ES-I3 (cell line): Measurements from ENCODE around the gene HACE1.
"Not testable (repeated sequence)": the region's sequence is repeated elsewhere in the genome, so short reads cannot be mapped to it uniquely, and the experiment has no call there.

Experiments
- H3K36me3 ChIP-seq: 2 replicates; pipeline ENCODE4 v1.6.1; 2013; ENCODE audit warnings: mild to moderate bottlenecking, low read length, control low read depth, moderate library complexity; ENCODE audit not compliant: insufficient read depth
- H3K4me1 ChIP-seq: 2 replicates; pipeline ENCODE4 v1.6.1; 2013; ENCODE audit warnings: mild to moderate bottlenecking, control low read depth, low read length; ENCODE audit not compliant: insufficient read depth
- H3K9ac ChIP-seq: 2 replicates; pipeline ENCODE4 v1.6.1; 2013; ENCODE audit warnings: low read depth, mild to moderate bottlenecking, low read length, moderate library complexity
- H3K9me3 ChIP-seq: 2 replicates; pipeline ENCODE4 v1.6.1; 2013; ENCODE audit warnings: mild to moderate bottlenecking, low read length, moderate library complexity; ENCODE audit not compliant: control insufficient read depth, insufficient read depth

HACE1 gene, protein sequence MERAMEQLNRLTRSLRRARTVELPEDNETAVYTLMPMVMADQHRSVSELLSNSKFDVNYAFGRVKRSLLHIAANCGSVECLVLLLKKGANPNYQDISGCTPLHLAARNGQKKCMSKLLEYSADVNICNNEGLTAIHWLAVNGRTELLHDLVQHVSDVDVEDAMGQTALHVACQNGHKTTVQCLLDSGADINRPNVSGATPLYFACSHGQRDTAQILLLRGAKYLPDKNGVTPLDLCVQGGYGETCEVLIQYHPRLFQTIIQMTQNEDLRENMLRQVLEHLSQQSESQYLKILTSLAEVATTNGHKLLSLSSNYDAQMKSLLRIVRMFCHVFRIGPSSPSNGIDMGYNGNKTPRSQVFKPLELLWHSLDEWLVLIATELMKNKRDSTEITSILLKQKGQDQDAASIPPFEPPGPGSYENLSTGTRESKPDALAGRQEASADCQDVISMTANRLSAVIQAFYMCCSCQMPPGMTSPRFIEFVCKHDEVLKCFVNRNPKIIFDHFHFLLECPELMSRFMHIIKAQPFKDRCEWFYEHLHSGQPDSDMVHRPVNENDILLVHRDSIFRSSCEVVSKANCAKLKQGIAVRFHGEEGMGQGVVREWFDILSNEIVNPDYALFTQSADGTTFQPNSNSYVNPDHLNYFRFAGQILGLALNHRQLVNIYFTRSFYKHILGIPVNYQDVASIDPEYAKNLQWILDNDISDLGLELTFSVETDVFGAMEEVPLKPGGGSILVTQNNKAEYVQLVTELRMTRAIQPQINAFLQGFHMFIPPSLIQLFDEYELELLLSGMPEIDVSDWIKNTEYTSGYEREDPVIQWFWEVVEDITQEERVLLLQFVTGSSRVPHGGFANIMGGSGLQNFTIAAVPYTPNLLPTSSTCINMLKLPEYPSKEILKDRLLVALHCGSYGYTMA

DNA sequence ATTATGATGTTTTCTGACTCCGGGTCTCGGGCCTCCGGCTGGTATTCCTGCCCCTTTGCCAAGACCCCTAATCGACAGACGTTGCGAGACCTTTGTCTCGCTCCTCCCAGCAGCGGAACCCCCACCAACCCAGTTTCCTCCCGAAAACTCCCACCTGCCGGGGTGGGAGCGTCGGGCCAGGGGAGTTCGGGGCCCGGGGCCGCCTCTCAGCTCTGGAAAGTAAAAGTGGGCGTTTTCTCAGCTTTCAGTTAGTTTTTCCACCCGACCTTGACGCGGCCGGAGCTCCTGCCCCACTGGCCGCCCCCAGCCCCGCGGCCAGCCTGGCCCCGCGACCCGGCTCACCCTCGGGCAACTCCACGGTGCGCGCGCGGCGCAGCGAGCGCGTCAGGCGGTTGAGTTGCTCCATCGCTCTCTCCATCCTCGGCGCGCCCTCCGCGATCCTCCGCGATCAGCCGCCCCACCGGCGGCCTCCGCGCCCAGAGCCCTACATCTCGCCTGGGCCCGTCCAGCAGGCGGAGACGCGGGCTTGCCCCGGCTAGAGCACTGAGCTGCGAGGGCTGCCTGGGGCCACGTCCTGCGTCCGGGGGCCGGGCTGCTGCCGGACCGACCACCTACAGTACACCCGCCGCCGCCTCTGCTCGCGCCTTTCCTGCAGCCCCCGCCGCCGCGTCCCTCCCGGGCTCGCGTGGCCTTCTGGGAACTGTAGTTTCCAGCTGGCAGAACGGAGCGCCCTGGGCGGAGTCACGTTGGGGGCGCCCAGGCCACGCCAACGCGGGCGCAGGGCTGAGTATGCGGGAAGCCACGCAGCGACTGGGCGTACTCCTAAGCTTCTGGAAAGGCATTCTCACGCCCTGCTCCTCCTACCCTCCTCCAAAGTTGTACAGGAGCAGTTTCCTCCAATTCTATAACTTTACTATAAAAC lies at the start of gene HACE1:
HACE1 (minus strand) TSS at position 695 of the 922 bp plus-strand sequence; CDS start at position 418, 277 bp downstream.
- Histone ChIP-seq H3K9ac (peak within 1 kb of the TSS; percentile 90), H3K36me3 (no peaks in the 10 kb centered on the region), H3K4me1 (no peaks in the 10 kb centered on the region), H3K9me3 (no peaks in the 10 kb centered on the region)

DNA sequence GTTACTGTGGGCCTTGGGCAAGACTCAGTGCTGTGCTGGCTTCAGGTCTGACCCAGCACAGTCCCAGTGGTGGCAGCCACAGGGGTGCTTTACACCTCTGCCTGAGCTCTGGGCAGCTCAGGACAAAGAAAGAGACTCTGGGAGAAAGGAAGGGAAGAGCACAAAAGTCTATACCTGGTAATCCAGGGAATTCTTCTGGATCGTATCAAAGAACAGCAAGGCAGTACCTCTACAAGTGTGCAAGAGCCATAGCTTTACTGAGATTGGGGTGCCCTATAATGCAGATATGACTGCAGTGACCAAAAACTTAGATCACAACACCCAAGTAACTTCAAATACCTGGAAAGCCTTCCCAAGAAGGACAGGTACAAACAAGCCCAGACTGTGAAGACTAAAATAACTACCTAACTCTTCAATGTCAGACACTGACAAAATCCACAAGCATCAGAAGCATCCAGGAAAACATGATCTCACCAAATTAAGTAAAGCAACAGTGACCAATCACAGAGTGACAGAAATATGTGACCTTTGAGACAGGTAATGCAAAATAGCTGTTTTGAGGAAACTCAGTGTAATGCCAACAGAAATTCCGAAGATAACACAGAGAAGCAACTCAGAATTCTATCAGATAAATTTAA lies 49.3 kb upstream of the HACE1 start:
- peaks cover 5% of the 10 kb centered on the region for H3K4me1 ChIP-seq
- H3K9me3 ChIP-seq = no peaks in the 10 kb centered on the region
- H3K9ac ChIP-seq = no peak overlapping the region
- no peaks in the 10 kb centered on the region for H3K36me3 ChIP-seq

DNA sequence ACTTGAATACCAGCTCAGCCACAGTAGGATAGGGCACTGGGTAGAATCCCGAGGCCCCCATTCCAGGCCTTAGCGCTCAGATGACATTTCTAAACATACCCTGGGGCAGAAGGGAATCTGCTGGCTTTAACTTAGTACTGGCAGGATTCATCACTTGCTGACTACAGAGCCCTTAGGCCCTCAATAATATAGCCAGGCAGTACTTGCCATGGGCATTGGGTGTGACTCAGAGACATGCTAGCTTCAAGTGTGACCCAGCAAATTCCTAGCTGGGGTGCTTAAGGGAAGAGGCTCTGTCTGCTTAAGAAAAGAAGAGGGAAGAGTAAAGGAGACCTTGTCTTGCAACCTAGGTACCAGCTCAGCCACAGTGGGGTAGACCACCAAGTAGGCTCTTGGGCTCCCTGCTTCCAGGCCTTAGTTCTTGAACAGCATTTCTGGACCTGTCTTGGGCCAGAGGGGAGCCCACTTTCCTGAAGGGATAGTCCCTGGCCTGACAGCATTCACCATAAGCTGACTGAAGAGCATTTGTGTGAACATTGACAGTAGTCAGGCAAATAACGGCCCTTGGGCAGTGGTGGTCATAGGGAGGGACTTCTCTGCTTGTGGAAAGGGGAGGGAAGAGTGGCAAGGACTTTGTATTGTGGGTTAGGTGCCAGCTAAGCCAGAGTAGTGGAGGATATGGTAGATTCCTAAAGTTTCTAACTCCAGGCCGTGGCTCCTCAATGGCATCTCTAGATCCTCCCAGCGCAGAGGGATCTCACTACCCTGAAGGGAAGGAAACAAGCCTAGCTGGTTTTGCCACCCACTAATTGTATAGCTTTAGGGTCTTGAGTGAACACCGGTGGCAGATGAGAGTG lies 48.5 kb upstream of the HACE1 start:
- no peak overlapping the region for H3K9ac ChIP-seq
- no peaks in the 10 kb centered on the region for H3K9me3 ChIP-seq
- H3K4me1 ChIP-seq = peaks cover 5% of the 10 kb centered on the region
- no peaks in the 10 kb centered on the region for H3K36me3 ChIP-seq

DNA sequence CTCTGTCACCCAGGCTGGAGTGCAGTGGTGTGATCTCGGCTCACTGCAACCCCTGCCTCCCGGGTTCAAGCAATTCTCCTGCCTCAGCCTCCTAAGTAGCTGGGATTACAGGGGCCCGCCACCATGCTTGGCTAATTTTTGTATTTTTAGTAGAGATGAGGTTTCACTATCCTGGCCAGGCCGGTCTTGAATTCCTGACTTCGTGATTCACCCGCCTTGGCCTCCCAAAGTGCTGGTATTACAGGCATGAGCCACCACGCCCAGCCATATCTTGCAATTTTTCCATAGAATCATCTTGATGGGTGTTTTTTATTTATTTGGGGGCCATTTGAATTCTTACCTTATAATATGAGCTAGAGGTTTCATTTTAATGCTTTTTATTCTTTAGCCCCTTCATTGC lies 39.2 kb upstream of the HACE1 start:
- not testable (repeated sequence) for H3K9me3 ChIP-seq

DNA sequence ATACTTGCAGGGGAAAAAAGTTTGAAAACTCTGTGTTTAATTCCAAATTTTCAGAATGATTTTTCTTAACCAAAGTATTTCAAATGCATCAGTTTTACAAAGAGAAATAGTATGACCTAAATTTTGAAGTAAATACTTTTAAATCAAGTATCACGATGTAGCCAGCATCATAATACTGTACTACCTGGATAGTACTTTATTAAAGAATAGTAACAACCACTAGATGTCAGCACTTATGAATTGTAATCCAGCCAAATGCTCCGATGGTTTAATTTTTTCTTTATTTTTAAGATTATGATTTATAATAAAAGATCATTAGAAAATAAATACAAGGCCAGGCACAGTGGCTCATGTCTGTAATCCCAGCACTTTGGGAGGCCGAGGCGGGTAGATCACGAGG lies 37.2 kb upstream of the HACE1 start:
- Histone ChIP-seq H3K9ac (no peak overlapping the region), H3K36me3 (no peaks in the 10 kb centered on the region), H3K4me1 (no peaks in the 10 kb centered on the region), H3K9me3 (no peaks in the 10 kb centered on the region)

More for the DNA sequence above, 39.2 kb upstream of the HACE1 start:
- H3K36me3 ChIP-seq, H3K9ac ChIP-seq, H3K4me1 ChIP-seq: not testable (repeated sequence)

DNA sequence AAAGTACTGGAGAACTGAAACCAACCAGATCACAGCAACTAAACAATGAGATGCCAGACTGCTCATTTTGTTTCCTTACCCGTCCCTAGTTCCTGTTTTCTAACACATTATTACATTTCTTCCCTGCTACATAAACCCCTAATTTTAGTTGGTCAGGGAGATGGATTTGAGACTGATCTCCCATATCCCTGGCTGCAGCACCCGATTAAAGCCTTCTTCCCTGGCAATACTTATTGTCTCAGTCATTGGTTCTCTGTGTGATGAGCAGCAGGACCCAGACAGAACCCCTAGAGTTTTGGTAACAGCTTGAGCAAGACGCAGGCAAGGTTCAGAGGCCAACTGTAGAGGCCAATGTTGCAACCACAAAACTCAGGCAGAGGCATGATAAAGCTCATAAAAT lies 28.3 kb upstream of the HACE1 start:
- Histone ChIP-seq H3K36me3 (no peaks in the 10 kb centered on the region), H3K4me1 (no peaks in the 10 kb centered on the region), H3K9me3 (no peaks in the 10 kb centered on the region), H3K9ac (no peak overlapping the region)

DNA sequence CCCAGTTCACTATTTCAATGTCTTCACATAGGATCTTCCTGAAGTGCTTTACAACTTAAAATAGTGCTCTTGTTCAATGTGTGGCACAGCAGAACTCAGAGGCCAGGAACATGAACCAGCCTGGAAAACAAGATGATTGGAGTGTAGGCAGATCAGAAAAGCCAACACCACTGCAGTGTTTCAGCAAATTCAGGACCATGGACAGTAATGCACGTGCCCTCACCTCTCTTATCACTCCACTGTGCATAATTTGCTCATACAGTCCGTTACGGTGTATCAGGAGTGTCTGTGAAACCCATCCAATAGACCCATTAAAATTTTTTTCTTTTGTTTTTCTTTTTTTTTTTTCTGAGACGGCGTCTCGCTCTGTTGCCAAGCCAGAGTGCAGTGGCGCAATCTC lies 27.6 kb upstream of the HACE1 start:
- no peaks in the 10 kb centered on the region for H3K4me1 ChIP-seq
- H3K9me3 ChIP-seq = no peaks in the 10 kb centered on the region
- no peak overlapping the region for H3K9ac ChIP-seq
- H3K36me3 ChIP-seq = no peaks in the 10 kb centered on the region

DNA sequence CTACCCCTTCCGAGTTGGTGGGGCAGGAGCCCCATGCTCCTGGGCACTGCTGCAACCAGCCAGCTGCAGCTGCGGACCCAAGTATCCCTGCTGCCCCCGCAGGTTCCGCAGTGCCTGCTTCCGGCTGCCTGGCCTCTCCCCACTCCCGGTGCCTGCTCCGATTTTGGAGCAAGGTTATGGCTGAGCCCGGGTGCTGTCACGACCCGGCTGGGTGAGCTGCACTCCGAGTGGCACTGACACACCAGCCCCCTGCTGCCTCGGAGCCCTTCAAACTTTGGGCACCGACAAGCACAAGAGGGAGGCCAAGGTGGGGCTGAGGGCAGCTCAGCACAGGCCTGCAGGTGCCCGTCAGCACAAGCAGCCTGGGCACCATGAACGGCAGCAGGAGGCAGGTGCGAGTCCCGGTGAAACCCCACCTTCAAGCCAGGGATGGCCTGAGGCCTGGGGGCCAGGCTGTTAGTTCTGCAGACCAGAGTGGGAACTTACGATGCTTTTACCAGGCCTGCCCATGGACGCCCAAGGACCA lies 25.9 kb upstream of the HACE1 start:
- peak overlapping the region; percentile 16; the same call in 1 of the 2 replicates for H3K9ac ChIP-seq
- H3K36me3 ChIP-seq = no peaks in the 10 kb centered on the region
- H3K9me3 ChIP-seq = no peaks in the 10 kb centered on the region
- no peaks in the 10 kb centered on the region for H3K4me1 ChIP-seq

DNA sequence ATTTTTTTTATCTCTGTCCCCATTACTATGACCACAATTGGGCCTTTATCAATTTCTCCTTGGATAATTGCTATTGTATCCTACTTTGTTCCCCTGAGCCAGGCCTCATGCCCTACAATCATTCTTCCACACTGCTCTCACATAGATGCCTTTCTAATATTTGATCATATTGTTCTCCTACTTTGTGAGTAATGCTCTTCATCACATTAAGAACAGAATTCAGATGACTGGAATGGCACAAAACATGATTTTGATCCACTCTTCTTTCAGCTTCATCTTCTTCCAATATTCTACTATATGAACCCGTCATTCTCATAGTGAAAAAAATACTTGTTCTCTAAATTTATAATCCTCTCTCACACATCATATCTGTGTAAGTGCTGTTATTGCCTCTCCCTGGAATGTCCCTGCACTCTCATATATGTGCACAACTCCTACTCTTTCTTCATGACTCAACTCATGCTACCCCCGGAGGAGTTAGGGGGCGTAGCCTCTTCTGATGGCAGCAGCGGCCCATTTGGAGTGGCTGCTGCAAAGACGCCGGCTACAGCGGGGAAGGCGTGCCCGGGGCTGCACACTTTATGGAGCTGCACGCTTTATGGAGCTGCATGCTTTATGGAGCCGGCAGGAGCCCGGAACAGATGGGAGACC lies 25.3 kb upstream of the HACE1 start:
- H3K4me1 ChIP-seq = no peaks in the 10 kb centered on the region
- no peak overlapping the region; the same call in 1 of the 2 replicates for H3K9ac ChIP-seq
- H3K9me3 ChIP-seq = no peaks in the 10 kb centered on the region
- H3K36me3 ChIP-seq = no peaks in the 10 kb centered on the region

DNA sequence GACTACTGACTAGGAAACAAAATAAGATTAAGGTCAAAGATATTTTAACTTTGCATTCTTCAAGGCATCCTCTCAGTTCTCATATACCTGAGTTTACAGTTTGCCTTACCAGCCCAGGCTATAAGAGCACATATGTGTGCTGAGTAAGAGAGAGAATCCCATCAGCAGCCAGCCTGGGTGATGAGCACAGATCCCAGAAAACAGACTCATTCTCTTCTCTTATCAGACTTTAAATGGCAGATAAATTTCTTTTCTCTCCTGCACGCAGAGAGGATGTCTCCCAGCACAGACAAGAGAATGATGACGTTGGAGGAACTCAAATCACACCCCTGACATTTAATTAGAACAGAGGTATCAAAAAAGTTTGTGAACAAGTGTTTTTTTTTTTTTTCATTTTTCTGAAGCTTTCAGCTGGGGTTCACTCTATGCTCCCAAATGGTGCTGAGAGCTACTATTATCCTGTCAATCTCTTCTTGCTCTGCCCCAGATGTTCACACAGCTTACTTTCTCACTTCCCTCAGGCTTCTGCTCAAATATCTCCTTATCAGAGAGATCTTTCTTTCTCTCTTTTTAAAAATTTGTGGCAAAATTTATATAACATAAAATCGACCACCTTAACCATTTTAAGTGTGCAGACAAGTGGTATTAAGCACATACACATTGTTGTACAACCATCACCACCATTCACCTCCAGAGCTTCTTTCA lies 22.4 kb upstream of the HACE1 start:
- Histone ChIP-seq H3K36me3 (no peaks in the 10 kb centered on the region), H3K9me3 (no peaks in the 10 kb centered on the region), H3K9ac (no peak overlapping the region), H3K4me1 (no peaks in the 10 kb centered on the region)

DNA sequence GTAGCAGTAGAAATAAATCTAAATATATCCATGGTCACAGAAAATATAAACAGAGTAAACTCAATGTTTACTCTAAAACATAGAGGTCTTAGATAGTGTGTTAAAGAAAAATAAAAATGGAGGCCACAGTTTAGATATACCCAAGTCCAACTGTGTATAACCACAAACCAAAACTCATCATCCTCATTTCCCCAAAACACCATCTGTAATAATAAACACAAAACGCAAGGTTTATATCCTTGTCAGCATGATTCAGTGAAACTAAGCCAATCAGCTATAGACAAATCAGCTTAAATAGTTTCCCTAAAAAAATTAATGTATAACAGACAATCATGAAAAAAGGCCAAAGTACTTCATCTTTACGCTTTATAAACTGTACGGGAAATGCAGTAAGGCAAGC lies 2.7 kb upstream of the HACE1 start:
- no peaks in the 10 kb centered on the region for H3K9me3 ChIP-seq
- H3K36me3 ChIP-seq = no peaks in the 10 kb centered on the region
- no peaks in the 10 kb centered on the region for H3K4me1 ChIP-seq
- H3K9ac ChIP-seq = no peak overlapping the region

DNA sequence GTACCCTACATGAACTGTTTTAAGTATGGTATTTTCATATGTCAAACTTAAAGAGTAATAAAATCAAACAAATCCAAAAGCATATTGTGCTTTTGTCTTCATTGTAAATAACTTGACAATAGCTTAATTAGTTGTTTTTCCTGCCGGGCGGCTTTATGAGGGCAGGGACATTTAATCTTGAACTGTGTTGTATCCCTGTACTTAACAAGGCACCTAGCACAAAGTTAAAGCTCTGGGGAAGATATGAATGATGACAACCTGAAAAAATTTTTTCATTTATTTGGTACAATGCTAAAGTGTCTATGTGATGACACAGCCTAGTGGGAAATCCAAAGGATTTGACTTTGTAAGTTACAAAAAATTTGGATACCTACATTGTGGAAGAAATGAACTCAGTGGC lies 502 bp upstream of the HACE1 start:
- no peaks in the 10 kb centered on the region for H3K9me3 ChIP-seq
- no peaks in the 10 kb centered on the region for H3K36me3 ChIP-seq
- H3K4me1 ChIP-seq = no peaks in the 10 kb centered on the region
- peak overlapping the region; percentile 90; the same call in 1 of the 2 replicates for H3K9ac ChIP-seq
